Measurements from ENCODE around the gene EID2. TPM values are rescaled to one million over a fixed set of nuclear protein-coding genes. Genes with fewer than 3 reads are reported as not detected.

Gene EID2
- polyA plus RNA-seq, 1 of the 3 experiments (the other 2 are of a cell fraction): 14.1 TPM

DNA sequence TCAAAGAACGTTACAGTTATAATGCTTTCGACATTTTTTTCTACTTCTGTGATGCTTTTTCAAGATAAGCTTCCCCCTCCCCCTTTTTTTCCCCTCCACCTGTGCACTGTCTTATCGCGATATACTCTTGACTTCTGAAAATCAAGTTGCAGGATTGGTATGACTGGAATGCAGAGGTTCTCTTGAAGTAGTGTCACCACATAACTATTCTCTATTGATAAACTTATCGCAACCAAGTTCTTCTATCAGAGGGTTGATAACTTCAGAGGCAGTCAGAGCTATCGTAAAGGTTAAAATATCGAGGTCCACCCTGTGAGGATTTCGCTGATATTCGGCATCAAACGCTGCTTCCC lies 820 bp downstream of the EID2 start:
- no peak for DNase-seq
- ChIA-PET CTCF (interaction anchor here (0.6 to 2.4 kb wide), 8 partner anchors 11 to 141 kb away, joined by 3 to 16 read pairs (median 3); partner anchors contain the start of genes DLL3 and RPS16), POLR2A (no interaction called here)
- peak; percentile 89 for TF ChIP-seq CHD2 (IDR thresholded peaks at IDR 0.05; ENCODE audit: low read length, partially characterized antibody)
- 0 out of 2 replicates have a peak, but pooled peaks have one; percentile 32 for TF ChIP-seq ZBTB33 (IDR thresholded peaks at IDR 0.05; ENCODE audit: borderline replicate concordance, low read depth)
- no peak for TF ChIP-seq NFIC (IDR thresholded peaks at IDR 0.05; ENCODE audit: borderline replicate concordance)
- H3K9me3 ChIP-seq: no peaks in the 10 kb centered on the region
- peaks cover 29% of the 10 kb centered on the region for H3K79me2 ChIP-seq (ENCODE audit: insufficient read depth)
- H3K27me3 ChIP-seq (ENCODE audit: insufficient read depth): no peaks in the 10 kb centered on the region; the same call in 1 of the 2 replicates
- no peaks in the 10 kb centered on the region for H3F3A ChIP-seq (replicated peaks; ENCODE audit: insufficient read depth)
- H3K9me2 ChIP-seq: no peaks in the 10 kb centered on the region
- H3K4me1 ChIP-seq (ENCODE audit: control insufficient read depth in 1 of 2, insufficient read depth in 2 of 2, low read depth in 1 of 2, low read length in 1 of 2): peaks cover 3 to 7% of the 10 kb centered on the region in 2 experiments; a peak in 2 of 4 replicates
- H2AFZ ChIP-seq (ENCODE audit: low read depth): no peak overlapping the region
- H3K4me3 ChIP-seq (ENCODE audit: low read depth in 2 of 2, low read length in 1 of 2): peak overlapping the region; percentile 77 to 88
- WGBS (ENCODE audit: low lambda C conversion rate): 5% methylated on average over 10 of the region's 10 CpGs
- H3K27ac ChIP-seq (ENCODE audit: low read depth in 2 of 2, low read length in 1 of 2): peak overlapping the region; percentile 84 to 89
- H3K36me3 ChIP-seq (replicated peaks in 1 of 2; ENCODE audit: control insufficient read depth in 1 of 2, insufficient read depth in 2 of 2, low read length in 1 of 2): no peaks in the 10 kb centered on the region
- H3K4me2 ChIP-seq: peak overlapping the region; percentile 81
- H3K9ac ChIP-seq: peak overlapping the region; percentile 84
- peaks cover 7% of the 10 kb centered on the region; the same call in 1 of the 2 replicates for H4K20me1 ChIP-seq (ENCODE audit: insufficient read depth)

DNA sequence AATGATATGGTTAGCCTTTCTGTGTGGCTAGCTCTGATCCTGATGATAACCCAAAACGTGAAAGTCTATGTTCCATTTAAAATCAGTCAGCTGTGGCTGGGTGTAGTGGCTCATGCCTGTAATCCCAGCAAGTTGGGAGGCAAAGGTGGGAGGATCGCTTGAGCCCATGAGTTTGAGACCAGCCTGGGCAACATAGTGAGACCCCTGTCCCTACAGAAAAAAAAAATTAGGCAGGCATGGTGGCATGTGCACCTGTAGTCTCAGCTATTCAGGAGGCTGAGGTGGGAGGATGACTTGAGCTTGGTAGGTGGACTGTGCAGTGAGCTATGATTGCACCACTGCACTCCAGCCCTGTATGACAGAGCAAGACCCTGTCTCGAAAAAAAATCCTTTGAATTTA lies 6.2 kb downstream of the EID2 start:
- Histone ChIP-seq H3K9me3 (no peaks in the 10 kb centered on the region), H3K4me1 (ENCODE audit: control insufficient read depth in 1 of 2, insufficient read depth in 2 of 2, low read depth in 1 of 2, low read length in 1 of 2) (peaks cover under 1 to 7% of the 10 kb centered on the region in 2 experiments; a peak in 3 of 4 replicates), H3K79me2 (ENCODE audit: insufficient read depth) (peaks cover 56% of the 10 kb centered on the region), H3K27ac (ENCODE audit: low read depth in 2 of 2, low read length in 1 of 2) (no peak overlapping the region), H3K9ac (no peak overlapping the region), H3K36me3 (replicated peaks in 1 of 2; ENCODE audit: control insufficient read depth in 1 of 2, insufficient read depth in 2 of 2, low read length in 1 of 2) (peaks cover 0 to 6% of the 10 kb centered on the region in 2 experiments), H3K27me3 (ENCODE audit: insufficient read depth) (no peaks in the 10 kb centered on the region), H3K9me2 (no peaks in the 10 kb centered on the region), H3F3A (replicated peaks; ENCODE audit: insufficient read depth) (no peaks in the 10 kb centered on the region), H3K4me3 (ENCODE audit: low read depth in 2 of 2, low read length in 1 of 2) (no peak overlapping the region), H2AFZ (ENCODE audit: low read depth) (no peak overlapping the region), H4K20me1 (ENCODE audit: insufficient read depth) (peaks cover 3% of the 10 kb centered on the region; the same call in 1 of the 2 replicates), H3K4me2 (no peak overlapping the region)
- DNase-seq: no peak
- POLR2A ChIA-PET: interaction anchor here (1.7 kb wide), 1 partner anchor 98 kb away, joined by 12 read pairs; the partner anchor contains the start of gene RPS16
- CTCF ChIA-PET: interaction anchor here (1.0 to 6.5 kb wide), 19 partner anchors 11 to 136 kb away, joined by 3 to 96 read pairs (median 14); partner anchors contain the start of genes DLL3, SELENOV, SUPT5H and TIMM50
- TF ChIP-seq, protein P1, sequence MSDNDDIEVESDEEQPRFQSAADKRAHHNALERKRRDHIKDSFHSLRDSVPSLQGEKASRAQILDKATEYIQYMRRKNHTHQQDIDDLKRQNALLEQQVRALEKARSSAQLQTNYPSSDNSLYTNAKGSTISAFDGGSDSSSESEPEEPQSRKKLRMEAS (IDR thresholded peaks at IDR 0.05; ENCODE audit: low read depth): no peak
- TF ChIP-seq EZH2phosphoT487 (IDR thresholded peaks at IDR 0.05; ENCODE audit: borderline replicate concordance, low read depth): no peak
- TF ChIP-seq MXI1 (IDR thresholded peaks at IDR 0.05; ENCODE audit: low read depth, low read length): no peak
- TF ChIP-seq YY1 (IDR thresholded peaks at IDR 0.05; ENCODE audit: low read depth): no peak
- TF ChIP-seq TCF12 (IDR thresholded peaks at IDR 0.05): no peak
- WGBS (ENCODE audit: low lambda C conversion rate): 44% methylated on average over 3 of the region's 3 CpGs
